ENCODE data around the gene LRMDA.

LRMDA gene

DNA sequence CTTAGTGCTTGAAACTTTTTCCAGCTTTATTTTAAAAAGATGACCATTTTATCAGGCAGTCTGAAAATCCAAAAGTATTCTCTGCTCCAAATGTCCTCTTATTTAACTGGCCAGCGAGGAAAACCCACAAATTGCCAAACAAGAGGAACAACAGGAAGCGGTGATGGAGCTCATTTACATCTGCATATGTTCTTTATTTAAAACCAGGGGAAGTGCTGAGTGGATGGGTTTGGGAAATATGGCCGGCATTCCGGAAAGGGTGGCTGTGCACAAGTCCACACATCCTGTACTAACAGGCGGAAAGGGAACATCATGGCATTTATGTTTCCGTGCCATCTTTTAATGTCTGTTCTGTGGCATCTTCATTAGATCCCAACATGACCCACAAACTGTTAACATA lies 974.5 kb downstream of the LRMDA start:
- no peak for DNase-seq (ENCODE audit: low read depth in 2 of 2, low spot score in 1 of 2)

DNA sequence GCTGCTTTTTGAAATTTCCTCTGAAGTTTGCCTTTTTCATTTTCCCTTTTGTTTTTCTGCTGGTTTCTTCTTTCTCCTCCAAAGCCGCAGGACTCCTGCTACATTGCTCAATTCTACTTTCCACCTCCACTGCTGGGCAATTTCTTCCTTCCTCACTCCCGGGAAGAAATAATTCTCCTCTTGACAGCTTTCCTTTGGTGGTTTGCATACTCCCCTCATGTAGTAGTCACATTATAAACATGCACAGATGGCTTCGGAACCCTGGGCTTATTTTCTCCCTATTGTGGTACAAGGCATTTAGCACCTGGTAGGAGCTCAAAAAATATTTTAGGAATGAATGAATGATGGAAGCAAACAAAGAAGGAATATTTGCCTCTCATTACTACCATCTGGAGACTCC lies 977.2 kb downstream of the LRMDA start:
- no peak for DNase-seq (ENCODE audit: low read depth in 2 of 2, low spot score in 1 of 2)

DNA sequence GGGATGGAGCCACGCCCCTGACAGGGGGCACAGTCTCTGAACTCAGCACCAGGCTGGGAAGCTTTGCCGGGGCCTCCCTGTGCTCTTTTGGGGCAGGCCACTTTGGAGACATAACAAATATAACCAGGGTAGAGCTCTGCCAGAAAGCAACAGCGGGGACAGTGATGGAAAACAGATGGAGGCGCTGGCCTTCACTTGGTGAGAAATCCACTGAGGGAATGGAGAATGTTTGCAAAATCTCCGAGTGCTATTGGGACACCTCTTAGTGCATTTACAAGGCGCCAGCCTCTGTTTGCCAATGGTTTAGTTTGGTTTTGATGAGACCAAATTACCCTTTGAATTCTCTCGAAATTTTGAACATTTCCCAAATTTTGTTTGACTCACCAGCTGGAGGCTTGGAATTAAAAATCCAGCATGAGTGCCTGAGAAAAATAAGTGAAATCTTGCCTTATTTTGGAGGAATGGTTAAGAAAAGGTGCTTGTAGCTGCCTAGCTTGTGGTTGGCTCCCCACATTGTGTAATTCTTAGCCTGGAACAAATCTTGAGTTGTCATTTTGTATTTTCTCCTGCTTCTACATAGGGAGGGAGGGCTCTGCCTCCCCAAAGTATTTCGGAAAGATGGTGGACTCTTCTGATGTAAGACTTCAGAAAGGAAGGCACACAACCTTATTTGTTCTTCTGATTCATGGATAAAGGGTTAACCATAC lies 980.5 kb downstream of the LRMDA start:
- no peak for DNase-seq (ENCODE audit: low read depth in 2 of 2, low spot score in 1 of 2)

DNA sequence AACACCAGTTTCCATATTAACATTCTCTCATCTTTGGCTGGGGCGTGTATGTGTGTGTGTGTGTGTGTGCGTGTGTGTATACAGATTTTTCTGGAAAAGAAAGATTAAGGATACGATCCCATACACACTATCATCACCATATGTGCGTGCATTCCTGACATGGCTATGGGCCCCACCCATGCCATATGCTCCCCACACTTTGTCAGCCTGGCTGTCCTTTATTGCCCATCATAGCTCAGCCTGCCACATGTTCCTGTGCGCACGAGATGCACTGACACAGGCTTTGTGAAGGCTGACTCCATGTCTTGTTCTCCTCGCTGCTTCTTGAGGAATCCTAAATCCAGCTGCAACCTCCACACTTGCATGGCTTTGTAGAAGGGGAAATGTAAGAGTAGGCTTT lies 984.1 kb downstream of the LRMDA start:
- no peak for DNase-seq (ENCODE audit: low read depth in 2 of 2, low spot score in 1 of 2)

DNA sequence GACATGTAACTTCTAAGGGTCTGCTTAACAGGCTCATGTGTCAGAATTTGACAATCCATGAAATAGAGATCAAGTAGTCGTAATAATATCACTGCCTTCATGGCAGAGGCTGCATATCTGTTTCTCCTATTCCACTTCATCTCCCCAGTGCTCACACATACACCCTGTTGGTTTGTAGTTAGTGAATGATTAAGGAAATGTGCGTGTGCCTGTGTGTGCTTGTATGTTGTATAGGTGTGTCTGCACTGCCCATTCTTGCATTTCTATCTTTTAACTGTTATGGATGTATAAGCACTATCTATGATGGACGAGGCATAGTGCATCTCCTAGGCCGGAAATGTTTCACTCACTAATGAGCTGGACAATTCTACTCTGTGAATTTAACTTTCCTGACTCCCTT lies 985.2 kb downstream of the LRMDA start:
- no peak for DNase-seq (ENCODE audit: low read depth in 2 of 2, low spot score in 1 of 2)

DNA sequence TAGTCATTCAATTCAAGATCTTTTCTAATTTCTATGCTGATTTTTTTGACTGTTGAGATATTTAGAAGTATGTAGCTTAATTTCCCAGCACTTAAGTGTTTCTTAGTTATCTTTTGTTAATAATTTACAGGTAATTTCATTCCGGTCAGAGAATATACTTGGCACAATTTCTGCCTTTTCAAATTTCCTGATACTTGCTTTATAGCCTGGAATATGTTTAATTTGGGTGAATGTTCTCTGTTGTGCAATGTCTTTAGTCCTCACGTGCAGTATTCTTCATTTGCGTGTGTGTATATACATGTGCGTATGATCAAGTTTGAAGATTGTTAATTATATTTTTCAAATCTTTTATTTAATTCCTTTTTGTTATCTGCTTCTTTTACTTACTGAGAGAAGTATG lies 989.3 kb downstream of the LRMDA start:
- DNase-seq (ENCODE audit: low read depth in 2 of 2, low spot score in 1 of 2): no peak

DNA sequence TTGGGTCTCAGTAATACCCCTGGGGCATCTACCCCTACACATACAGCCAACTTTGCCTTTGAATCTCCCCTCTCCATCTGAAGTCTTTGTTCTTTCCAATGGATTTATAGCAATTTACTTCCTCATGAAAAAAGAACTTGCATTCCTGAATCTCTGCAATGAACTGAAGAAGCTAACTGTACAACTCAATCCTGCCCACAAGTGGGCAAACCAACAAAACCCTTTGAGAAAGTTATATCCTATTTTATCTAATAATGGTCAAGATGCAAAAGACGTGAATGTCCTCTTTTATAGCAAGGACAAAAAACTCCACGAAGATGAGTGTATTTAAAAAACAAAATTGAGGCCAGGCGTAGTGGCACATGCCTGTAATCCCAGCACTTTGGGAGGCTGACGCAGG lies 991.3 kb downstream of the LRMDA start:
- DNase-seq (ENCODE audit: low read depth in 2 of 2, low spot score in 1 of 2): no peak

DNA sequence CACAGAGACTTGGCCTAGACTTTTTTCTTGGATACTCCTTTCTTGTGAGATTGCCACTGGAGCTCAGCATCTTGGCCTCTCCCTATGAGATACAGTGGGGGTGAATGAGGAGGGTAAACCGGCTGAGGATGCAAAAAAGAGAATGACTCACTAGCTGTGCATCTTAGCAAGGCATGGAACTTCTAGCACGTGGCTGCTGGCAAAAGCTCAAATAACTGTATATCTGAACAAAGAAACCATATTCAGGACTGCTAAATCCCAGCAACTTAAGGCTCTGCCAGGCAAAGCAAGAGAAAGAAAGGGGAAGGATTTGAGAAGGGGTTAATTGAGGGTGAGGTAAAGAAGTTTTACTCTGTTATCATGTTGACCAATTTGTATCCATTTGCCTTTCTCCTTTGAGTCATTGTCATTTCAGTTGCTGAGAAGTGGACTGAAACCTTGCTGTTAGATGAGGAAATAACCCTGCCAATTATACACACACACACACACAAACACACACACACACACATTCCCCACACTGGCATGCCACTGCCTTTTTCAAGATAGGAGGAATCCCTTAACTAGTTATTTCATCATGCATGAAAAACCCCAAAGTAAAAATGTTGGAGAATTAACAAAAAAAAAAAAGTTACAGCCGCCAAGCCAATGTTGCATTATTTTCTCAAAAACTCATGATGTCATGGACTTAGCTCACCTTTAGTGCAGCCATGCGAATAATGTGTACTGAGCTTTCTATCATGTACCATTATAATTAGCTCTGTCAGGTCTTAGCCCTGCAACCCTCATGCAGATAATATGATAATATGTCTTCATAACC lies 997.3 kb downstream of the LRMDA start:
- no peak for DNase-seq (ENCODE audit: low read depth in 2 of 2, low spot score in 1 of 2)

DNA sequence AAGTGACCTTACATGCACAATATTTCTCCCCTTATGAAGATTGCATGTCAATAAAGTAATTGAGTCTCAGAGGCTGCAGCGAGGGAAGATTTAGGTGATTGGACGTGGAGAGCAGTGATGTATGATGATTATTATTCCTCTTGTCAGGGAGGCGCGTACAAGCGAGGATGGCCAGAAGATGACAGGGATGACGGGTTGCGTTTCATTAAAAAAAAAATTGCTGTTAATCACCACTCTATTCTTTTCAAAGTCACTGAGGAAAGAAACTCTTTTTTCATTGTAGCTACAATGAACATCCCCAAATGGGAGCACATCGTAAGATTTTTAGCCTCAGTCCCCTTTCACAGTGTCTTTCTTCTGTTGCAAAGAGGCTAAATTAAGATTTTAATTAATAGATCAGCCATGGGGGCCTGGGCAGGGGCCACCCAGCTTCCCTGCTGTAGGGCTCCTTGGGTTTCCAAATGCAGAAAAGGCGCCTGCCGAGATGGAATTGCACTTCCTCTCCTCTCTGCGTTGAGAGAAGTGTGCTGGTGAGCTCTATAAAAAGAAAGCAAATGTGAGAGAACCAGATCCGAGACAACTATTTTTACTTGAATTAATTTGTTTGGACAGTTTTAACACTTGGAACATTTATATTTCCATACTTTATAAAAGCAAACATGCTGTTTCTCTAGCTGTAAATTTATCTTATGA lies 998.1 kb downstream of the LRMDA start:
- no peak for DNase-seq (ENCODE audit: low read depth in 2 of 2, low spot score in 1 of 2)

DNA sequence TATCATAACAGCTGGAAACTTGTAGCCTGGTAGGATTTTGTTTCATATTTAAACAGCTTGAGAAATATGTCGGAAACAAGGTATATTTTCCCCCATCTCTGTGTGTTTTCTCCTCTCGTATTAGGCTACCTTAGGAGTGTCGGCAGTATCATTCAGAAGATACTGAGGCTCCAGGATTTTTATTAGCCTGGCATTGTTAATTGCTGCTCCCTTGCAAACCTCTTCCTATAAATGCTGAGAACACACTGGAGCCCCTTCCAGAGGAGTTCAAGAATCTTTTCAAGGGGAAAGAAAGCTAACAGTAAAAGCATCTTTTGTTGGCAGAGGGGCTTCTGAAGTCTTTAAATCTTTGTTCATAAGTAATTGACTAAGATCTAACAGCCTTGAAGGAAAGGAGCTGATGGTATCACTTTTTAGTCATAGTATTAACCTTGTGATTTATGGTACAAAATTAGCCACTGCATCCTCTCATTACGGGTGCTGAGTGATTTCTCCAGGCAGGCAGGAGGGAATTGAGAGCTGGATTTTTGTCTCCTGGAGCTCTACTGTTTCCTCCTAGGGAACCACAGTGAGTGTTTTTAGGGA lies 998.7 kb downstream of the LRMDA start:
- no peak for DNase-seq (ENCODE audit: low read depth in 2 of 2, low spot score in 1 of 2)

DNA sequence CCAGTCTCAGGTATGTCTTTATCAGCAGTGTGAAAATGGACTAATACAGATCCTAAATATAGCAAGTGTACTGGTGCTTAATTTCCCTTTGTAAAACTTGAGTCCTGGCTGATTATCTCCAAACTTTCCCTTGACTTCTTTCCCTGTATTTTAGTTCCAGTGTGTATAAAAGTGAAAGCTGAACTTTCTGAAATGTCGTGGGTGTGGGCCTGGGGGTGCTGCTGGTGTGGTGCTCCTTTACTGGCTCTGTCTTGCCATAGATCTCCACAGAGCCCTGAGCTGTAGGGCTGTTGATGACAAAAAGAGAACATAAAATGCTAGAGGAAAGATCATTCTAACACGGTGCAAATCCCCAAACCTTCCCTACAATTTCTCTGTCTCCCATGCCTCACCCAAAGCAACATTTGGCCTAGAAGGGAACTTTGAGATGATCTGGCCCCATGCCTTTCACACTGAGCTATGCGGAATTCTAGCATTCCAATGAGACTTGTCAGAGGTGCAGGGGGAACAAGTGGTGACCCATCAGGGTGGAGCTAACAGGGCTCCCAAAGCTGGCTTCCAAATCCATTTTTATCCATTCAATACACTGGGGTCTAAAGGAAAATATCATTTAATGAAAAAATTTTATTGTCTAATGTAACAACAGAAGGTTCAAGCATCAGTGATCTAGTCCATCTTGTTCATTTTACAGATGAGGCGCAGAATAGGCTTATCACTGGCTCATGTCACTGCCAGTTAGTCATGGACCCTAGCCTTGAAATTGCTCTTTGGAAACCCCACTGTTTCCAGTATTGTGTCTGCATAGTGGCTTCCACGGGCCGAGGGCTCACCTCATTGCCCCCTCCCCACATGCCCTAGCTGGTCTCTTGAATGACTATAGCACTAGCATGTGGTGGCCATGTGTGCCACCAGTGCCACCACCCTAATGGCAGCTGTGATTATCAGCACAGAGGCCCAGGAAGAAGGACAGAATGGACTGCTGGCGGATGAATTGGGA lies 1000.9 kb downstream of the LRMDA start:
- DNase-seq (ENCODE audit: low read depth in 2 of 2, low spot score in 1 of 2): no peak

DNA sequence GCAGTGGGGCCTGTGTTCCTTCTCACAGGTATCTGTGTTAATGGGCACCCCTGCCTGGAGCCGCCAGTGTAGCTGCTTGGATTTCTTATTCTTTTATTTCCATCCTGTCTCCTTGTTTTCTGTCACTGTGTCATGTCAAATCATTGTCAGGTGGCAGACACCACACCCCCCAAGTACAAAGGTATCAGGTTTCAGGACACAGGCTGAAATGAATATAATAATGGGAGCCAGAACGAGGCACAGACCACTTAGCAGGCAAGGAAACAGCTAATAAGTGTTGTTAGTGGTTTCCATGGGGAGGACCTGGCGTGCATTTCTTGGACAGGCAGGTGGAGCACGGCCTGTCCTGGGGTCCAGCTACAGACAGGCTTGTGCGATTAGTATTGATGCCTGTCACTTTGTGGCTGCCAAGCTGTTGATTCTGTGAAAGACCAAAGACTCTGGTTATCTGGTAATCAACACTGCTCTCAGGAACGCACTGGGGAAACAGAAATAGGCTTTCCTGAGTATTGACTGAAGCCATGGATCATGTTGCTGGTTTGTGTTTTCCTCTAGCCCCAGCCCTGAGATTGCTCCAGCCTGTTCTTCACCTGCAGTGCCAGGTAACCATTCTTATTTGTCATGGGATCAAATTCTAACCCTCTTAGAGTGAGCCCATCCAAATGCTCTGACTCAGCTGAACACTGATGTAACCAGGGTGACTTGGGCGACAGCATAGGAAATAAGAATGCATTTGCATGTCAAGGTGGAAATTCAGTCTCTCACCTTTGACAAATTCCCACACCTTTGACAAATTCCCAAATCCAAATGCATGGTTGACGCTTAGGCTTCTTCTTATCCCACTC lies 1002.0 kb downstream of the LRMDA start:
- no peak for DNase-seq (ENCODE audit: low read depth in 2 of 2, low spot score in 1 of 2)

DNA sequence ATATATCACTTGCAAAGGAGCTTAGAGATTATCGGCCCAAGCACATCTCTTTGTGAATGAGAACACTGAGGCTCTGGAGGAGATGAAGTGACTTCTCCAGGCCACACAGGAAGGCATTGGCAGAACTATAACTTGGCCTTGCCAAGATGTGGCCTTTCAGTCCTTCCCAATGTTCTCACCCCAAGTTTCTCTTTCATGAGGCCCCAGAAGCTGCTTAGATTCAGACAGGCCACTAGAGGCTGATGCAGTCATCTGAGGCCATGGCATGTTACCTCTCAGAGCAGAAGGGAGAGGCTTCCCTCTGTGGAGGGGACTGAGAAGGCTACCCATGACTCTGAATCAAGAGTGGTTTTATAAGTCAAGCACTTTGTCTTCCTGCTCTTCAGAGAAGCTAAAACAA lies 1003.7 kb downstream of the LRMDA start:
- no peak for DNase-seq (ENCODE audit: low read depth in 2 of 2, low spot score in 1 of 2)

DNA sequence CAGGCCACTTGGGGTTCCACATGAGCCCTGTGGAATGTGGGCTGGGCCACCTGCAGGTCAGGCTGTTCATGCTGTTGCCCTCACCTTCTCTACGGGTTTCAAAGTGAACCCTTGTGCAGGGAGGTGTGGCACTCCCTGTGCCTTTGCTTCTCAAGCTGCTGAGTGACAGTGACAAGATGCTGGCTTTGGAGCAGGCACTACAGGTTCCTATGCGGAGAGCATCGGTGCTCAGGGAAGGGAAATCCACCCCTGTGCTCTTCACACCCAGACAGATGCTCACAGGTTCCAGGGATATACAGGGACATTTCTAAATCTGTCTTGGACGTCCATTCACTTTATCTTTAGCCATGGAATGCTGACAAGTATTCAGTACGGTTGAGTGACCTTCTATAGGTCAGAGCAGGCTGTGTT lies 1005.0 kb downstream of the LRMDA start:
- no peak for DNase-seq (ENCODE audit: low read depth in 2 of 2, low spot score in 1 of 2)

DNA sequence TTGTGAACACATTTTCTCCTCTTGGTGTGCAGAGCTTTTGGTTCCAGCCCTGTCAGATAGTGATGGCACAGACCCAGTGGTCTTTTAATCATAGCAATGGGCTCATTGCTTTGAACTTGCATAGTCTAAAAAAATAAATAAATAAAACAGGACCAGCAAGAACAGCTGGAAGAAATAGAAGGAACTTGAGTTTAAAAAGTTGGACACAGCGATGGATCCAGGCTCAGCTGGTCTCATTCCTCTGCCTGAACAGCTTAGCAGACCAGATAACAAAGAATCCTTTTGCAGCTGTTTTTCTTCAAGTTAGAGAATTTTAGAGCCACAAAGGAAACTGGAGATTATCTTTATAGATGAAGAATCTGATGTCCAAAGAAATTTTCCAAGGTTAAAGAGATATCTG lies 1005.6 kb downstream of the LRMDA start:
- no peak for DNase-seq (ENCODE audit: low read depth in 2 of 2, low spot score in 1 of 2)

DNA sequence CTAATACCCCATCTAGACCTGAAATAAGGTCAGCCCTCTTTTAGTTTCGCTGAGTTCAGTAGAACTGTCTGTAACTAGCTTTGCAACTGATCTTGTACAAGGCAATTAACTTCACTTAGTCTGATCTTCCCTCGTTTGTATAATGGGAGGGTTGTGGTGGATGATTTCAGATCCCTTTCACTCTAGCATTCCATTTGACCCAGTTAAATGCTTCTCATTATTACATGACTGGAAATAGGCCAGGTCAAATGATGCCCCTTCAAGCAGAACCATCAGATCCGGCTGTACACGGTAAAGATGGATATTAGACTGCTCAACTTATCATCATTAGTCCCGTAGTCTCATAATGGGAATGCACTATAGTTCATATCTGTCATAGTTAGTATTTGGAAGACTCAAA lies 1009.0 kb downstream of the LRMDA start:
- DNase-seq (ENCODE audit: low read depth in 2 of 2, low spot score in 1 of 2): no peak

DNA sequence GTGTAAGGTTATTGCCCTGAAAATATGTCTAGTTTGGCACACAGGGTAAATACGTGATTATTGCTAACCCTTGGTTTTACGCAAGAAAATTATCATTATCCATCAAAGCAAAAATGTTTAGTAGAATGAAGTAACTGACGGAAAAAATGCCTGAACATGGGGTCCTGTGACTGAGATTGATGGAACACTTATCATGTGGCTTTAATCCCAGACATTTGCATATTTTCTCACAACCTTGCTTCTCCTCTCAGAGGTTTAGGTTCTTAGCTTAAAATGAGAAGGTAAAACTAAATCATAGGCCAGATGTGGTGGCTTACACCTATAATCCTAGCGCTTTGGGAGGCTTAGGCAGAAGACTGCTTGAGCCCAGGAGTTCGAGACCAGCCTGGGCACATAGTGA lies 1010.7 kb downstream of the LRMDA start:
- no peak for DNase-seq (ENCODE audit: low read depth in 2 of 2, low spot score in 1 of 2)

DNA sequence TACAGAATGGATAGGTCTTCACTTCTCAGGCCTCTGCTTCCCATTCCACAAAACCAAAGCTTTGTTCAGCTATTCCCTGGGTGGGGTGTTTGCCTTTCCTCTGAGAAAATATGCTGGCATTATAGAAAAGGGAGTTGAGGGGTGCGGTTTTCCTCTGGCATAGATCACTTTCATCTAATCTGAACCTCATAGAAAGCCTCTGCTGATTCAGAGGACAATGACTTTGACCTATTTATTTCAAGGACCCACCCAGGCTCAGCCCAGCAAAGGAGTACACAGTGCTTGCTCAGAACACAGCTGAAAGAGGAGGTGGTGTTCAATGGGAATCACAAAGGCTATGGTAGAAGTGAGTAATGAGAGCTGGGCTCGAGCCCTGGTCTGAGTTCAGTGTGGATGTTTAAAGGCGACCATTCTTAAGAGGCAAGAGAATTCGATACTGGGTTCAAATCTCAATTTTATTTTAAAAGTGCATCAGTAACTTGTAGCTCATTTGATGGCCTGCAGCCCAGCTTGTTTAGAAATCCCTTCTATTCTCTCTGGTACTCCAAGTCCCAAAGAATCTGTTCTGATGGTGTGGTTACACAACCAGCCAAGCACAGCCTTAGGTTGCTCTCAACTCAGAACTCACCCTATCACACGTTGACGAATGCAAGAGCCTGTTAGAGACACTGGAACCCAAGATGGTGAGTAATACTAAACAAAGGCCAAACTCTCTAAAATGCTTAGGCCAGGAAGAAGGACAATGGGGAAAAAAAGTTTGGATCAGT lies 1012.8 kb downstream of the LRMDA start:
- no peak for DNase-seq (ENCODE audit: low read depth in 2 of 2, low spot score in 1 of 2)

DNA sequence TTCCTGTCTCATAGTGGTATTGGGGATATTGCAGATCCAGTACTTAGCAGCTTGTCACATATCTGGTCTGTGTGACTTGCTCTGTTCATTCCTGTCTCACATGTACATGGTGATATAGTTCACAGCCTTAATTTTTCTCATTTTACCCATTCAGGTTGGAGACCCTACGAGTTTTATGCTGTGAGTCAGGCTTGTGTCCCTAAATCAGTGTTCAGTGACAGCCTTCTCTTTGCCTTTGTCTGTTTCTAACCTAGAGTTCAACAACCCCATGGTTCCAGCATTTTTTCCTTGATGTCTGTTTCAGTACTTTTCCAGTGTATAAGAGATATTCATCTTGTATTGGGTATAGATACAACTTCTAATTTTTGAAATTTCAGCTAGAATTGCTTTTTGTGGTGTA lies 1016.2 kb downstream of the LRMDA start:
- DNase-seq (ENCODE audit: low read depth in 2 of 2, low spot score in 1 of 2): no peak

Measured in stimulated activated CD8-positive, alpha-beta memory T cell treated with anti-CD3 and anti-CD28 coated beads, Interleukin-4, amount 100 ng/mL, for 1 hour (primary cell).